ENCODE data around the gene PCOLCE2. TPM values are rescaled to one million over a fixed set of nuclear protein-coding genes. Genes with fewer than 3 reads are reported as not detected.

The PCOLCE2 gene
- total and polyA plus RNA-seq, 10 of the 15 experiments (the other 5 are each of a cell fraction or from before 2014, with no cell fraction given): 0.11 to 7.6 (median 0.40) TPM

- no peak for TF ChIP-seq CBX5 (IDR thresholded peaks at IDR 0.05; ENCODE audit: low read depth)
- TF ChIP-seq MLLT1 (IDR thresholded peaks at IDR 0.05): no peak
- TF ChIP-seq HDAC6 (IDR thresholded peaks at IDR 0.05; ENCODE audit: unreplicated experiment): no peak
- TF ChIP-seq, protein P1, sequence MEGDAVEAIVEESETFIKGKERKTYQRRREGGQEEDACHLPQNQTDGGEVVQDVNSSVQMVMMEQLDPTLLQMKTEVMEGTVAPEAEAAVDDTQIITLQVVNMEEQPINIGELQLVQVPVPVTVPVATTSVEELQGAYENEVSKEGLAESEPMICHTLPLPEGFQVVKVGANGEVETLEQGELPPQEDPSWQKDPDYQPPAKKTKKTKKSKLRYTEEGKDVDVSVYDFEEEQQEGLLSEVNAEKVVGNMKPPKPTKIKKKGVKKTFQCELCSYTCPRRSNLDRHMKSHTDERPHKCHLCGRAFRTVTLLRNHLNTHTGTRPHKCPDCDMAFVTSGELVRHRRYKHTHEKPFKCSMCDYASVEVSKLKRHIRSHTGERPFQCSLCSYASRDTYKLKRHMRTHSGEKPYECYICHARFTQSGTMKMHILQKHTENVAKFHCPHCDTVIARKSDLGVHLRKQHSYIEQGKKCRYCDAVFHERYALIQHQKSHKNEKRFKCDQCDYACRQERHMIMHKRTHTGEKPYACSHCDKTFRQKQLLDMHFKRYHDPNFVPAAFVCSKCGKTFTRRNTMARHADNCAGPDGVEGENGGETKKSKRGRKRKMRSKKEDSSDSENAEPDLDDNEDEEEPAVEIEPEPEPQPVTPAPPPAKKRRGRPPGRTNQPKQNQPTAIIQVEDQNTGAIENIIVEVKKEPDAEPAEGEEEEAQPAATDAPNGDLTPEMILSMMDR (IDR thresholded peaks at IDR 0.05 in 2 of 3, conservative IDR thresholded peaks at IDR 0.05 in 1 of 3; ENCODE audit: control insufficient read depth in 2 of 3, extremely low read depth in 1 of 3, insufficient read depth in 1 of 3, low read depth in 3 of 3, low read length in 3 of 3): no peak
- TF ChIP-seq RUNX3 (IDR thresholded peaks at IDR 0.05; ENCODE audit: low read length): no peak
- TF ChIP-seq ZSCAN29 (IDR thresholded peaks at IDR 0.05): no peak
- TF ChIP-seq, protein P2, sequence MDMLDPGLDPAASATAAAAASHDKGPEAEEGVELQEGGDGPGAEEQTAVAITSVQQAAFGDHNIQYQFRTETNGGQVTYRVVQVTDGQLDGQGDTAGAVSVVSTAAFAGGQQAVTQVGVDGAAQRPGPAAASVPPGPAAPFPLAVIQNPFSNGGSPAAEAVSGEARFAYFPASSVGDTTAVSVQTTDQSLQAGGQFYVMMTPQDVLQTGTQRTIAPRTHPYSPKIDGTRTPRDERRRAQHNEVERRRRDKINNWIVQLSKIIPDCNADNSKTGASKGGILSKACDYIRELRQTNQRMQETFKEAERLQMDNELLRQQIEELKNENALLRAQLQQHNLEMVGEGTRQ (IDR thresholded peaks at IDR 0.05; ENCODE audit: borderline replicate concordance, low read depth, low read length): no peak
- no peak for TF ChIP-seq KDM1A (IDR thresholded peaks at IDR 0.05; ENCODE audit: borderline replicate concordance)
- no peak for TF ChIP-seq PAX8 (IDR thresholded peaks at IDR 0.05)
- TF ChIP-seq MEF2B (IDR thresholded peaks at IDR 0.05; ENCODE audit: partially characterized antibody, poor library complexity, severe bottlenecking): no peak
- TF ChIP-seq IRF4 (IDR thresholded peaks at IDR 0.05; ENCODE audit: low read depth, low read length): no peak
- TF ChIP-seq GABPA (IDR thresholded peaks at IDR 0.05; ENCODE audit: low read depth): no peak
Observed at GRCh38 chr3:142894493-142894892, 5.6 kb upstream of the PCOLCE2 start (continued).

Measured in GM12878 (cell line).